Epithelial cell of prostate (primary cell): ENCODE results near the gene SYNGR1.
"Not testable (repeated sequence)": the region's sequence is repeated elsewhere in the genome, so short reads cannot be mapped to it uniquely, and the experiment has no call there.

Source experiments
- DNase-seq: peaks from one replicate; pipeline ENCODE4 v3.0.0-alpha.2; 2011; ENCODE audit warnings: low read depth, low spot score
- H3K27ac ChIP-seq: fragments of 450-650 bp; 2 replicates; pipeline ENCODE4 v1.5.1; 2017; ENCODE audit warnings: mild to moderate bottlenecking

SYNGR1 gene

DNA sequence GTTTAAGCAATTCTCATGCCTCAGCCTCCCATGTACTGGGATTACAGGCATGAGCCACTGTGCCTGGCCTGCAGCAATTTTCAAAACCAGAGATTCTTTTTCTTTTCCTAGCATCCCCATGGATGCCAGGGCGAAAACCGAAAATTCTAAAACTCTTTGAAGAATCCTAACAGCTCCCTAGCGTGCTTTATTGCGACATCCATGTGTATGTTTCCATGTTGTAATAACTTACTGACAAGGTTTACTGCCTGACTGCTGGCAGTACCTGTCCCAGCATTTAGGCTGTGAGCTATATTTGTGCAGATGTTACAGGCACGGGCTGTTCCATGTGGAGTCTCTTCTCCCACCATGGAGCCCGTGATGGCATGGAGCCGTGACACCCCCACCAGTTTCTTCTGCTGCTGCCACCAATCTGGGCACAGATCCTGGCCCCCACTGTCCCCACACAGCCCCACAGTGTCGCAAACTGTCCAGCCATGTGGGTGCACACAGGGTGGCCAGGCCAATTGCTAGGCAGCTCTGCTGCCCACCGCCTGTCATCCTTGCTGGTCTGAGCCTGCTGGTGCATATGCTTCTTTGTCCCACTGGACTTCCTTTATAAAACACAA is 42.7 kb downstream of the SYNGR1 start:
- no peak overlapping the region for H3K27ac ChIP-seq
- DNase-seq, result no peak

DNA sequence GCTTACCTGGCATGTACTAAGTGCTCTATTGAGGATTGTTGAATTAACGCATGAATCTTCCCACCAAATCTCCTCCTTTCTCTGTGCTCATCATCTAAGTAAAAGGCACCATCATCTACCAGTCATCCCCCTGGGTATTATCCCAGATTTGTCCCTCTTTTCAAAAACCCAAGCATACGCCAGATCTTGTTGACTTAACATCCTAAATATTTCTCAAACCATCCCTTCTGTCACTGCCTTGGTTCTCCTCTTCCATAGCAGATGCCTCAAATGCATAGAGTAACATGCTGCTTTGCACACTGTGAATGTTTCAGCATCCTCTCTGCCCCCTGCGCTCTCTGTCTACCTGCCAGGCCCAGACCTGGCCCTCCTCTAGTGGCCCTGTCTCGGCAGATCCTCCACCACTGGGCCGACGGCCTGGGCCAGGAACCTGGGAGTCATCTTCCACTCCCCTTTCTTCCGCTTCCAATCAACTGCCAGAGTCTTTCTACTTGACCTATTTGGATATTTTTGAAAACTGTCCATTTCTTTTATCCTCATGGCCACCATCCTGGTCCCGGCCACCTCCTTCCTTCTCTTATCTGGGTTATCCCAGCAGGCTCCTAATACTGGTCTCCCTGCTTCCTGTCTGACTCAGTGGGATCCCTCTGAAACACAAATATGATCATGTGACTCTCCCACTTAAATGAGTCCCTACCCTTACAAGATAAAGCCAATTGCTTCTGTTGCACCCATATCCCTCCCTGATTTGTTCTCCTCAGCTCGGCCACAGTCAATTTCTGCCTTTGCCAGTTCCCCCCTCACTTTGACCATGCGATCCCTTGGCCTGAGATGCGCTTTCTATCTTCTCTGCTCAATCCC is 46.4 kb downstream of the SYNGR1 start:
- DNase-seq, result no peak
- no peak overlapping the region for H3K27ac ChIP-seq

DNA sequence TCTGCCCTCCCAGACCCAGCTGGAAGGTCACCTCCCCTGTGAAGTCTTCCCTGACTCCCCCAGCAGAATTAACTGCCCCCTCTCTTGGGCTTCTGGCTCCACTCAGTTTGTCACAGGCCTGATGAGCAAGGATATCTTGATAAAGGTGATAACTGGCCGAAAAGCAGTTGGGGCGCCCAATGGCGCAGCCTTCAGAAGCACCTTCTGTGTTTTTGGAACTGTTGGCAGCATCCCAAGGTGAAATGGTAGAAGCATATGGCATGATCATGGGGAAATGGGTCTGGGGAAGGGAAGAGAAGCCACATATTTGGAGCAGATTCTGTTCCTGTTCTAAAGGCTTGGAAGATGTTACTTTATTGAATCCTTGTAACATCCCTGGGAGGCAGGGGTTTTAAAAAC is 47.0 kb downstream of the SYNGR1 start:
- no peak overlapping the region for H3K27ac ChIP-seq
- no peak for DNase-seq

DNA sequence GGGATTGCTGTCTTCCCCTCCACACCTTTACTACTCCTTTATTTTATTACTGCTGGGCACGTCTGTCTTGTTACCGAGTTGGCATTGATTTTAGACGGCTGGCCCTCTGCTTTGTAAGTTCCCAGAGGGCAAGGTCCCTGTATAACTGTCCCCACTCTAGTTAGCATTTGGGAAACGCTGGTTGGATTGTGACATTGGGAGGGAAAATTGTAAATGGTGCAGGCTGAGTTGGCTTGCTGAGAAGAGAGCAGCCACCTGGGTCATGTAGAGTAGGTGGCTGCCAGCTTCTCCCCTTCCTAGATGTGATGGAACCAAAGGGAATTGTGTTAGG is 51.5 kb downstream of the SYNGR1 start:
- DNase-seq, result no peak
- no peak overlapping the region for H3K27ac ChIP-seq

DNA sequence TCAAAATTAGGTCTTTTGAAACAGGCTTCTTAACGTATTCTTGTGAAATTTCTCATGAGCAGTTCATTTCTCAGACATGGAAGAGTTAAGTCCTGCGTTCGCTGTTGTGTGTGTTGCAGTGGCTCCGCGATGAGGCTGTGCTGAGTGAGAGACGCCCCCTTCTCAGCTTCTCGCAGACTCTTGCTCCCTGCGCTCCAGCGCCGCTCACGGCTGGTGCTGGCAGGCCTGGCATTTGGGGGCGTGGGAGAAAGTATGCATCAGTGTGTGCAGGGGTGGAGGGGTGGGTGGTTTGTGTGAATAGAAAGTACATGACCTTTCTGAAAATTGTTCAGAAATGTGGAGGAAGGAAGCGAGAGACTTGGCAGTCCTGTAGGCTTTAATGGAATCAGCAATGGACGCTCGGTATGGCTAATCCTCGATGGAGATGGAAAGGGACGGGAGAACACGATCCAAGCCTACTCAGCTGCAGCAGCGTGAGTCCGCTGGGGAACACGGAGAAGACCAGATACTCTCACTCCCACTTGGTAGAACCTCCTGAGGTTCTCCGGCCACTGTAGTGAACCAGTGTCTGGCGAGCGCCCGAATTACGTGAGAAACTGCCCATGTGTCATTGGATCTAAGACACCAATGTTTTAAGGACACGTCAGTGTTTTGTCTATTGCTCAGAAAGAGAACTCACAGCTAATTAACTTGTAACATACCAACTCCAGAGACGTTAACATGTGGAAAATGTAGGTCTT is 55.7 kb downstream of the SYNGR1 start:
- no peak for DNase-seq
- no peak overlapping the region for H3K27ac ChIP-seq

DNA sequence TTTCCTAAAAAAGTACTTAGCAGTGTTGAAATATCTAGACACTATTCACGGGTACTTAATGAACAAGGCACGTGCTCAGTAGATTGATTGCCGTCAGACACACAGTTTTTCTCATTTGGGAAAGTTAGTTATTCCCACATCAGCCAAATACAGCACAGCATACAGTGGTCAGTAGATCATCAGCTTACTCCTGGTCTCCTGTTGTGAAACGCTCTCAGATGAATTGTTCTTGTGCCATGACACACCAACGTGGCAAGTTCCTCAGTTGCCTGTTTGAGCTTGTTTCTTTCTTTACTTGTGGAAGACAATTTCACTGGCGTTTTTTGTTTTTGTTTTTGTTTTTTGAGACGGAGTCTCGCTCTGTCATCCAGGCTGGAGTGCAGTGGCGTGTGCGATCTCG is 58.4 kb downstream of the SYNGR1 start:
- peak overlapping the region; percentile 21 for H3K27ac ChIP-seq
- DNase-seq, result peak; percentile 39

DNA sequence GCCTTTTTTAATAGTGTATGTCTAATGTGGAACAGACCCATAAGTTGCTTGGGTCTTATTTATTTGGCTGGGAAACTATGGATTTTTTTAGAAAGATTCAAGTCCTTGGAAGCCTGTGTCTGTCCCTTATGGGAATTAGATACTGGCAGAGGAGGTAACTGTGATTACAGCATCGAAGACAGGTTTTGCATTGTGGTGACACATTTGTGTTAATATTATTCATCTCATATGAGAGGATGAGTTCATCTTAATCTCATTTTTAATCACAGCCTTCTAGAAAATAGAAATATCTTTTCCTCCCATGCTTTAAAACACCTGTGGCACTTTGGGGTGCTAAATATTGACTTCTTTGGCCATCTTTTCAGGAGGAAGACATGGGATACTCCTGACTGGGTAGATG is 59.0 kb downstream of the SYNGR1 start:
- no peak for DNase-seq
- H3K27ac ChIP-seq, result peak overlapping the region; percentile 21

DNA sequence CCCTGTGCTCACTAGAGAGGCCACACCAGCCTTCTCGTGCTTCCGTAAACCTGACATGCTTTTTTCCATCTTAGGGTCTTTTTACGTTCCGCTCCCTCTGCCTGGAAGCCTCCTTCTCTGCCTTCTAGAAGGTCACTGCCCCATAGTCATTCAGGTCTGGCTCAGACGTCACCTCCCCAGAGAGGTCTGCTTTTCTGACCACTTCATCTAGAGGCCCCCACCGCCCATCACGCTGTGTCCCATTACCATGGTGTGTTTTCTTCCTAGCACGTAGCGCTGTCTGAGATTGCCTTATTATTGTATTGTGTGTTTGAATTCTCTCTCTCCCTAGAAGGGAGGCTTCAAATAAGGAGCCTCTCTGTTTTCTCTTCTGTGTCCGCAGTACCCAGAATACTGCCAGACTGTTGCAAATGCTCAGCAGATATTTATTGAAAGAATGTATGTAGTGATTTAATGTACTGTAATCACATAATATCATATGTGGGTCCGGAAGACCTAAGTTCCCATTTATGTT is 59.8 kb downstream of the SYNGR1 start:
- no peak overlapping the region for H3K27ac ChIP-seq
- no peak for DNase-seq

DNA sequence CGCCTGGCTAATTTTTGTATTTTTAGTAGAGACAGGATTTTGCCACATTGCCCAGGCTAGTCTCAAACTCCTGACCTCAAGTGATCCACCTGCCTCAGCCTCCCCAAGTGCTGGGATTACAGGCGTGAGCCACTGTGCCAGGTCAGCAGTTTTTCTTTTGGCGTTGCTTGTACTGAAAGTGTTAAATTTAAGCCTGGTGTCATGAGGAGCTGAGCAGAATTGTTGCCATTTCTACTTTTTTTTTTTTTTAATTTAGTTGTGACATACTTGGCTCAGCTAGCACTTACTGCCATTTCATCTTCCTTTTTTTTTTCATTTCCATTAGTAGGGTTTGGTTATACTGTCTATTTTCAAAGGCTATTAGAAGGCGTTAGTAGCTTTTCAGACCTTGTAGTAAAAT is 60.5 kb downstream of the SYNGR1 start:
- no peak for DNase-seq
- H3K27ac ChIP-seq, result no peak overlapping the region

DNA sequence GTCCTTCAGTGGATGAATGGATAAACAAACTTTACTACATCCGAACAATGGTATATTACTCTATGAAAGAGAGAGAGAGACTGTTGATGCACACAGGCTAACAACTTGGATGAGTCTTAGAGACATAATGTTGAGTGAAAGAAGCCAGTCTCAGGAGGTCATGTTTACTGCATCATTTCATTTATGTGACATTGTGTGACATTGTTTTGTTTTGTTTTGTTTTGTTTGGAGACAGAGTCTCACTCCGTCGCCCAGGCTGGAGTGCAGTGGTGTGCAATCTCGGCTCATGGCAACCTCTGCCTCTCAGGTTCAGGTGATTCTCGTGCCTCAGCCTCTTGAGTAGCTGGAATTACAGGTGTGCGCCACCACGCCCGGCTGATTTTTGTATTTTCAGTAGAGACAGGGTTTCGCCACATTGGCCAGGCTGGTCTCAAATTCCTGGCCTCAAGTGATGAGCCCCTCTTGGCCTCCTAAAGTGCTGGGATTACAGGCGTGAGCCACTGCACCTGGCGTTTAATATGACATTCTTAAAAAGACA is 62.1 kb downstream of the SYNGR1 start:
- not testable (repeated sequence) for DNase-seq, H3K27ac ChIP-seq

DNA sequence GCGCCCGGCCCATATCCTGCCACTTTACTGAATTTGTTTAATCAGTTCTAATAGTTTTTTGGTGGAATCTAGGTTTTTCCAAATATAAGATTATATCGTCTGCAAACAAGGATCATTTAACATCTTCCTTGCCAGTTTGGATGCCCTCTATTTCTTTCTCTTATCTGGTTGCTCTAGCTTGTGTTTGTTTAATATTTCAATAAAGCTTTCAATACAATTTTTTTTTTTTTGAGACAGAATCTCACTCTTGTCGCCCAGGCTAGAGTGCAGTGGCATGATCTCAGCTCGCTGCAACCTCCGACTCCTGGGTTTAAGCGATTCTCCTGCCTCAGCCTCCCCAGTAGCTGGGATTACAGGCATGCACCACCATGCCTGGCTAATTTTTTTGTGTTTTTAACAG is 63.4 kb downstream of the SYNGR1 start:
- not testable (repeated sequence) for DNase-seq, H3K27ac ChIP-seq

DNA sequence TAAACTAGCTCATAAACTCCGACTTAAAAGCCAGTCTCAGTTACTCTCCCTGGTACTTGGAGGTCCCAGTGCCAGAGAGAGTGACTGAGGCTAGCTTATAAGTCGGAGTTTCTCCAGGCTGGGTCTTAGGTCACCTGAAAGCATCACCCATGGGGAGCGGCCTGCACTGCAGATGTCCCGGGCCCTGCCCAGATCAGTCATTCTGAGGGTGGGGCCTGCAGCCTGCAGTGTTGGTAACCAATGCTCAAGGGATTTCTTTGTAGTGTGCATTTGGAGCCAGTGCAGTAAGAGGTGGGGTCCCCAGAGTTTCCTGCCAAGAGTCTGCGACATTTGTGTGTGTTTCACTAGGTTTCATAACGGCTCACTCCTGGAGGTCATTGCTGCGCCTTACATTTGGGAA is 64.6 kb downstream of the SYNGR1 start:
- no peak for DNase-seq

DNA sequence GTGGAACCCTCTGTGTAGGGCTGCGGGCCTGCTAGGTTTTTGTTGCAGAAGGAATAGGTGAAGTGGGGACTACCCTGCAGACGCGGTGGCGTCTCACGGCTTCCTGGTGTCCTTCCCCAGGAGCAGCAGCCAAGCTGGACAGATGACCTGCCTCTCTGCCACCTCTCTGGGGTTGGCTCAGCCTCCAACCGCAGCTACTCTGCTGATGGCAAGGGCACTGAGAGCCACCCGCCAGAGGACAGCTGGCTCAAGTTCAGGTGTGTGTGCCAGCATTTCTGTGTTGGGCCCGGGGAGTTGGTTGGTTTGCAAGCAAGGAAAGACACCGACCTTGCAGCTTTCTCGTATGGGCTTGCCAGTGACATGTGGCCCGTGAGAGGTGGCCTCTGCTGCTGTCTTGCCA is 65.1 kb downstream of the SYNGR1 start:
- no peak overlapping the region for H3K27ac ChIP-seq
- no peak for DNase-seq

More for the DNA sequence above, 64.6 kb downstream of the SYNGR1 start:
- H3K27ac ChIP-seq, result no peak overlapping the region

DNA sequence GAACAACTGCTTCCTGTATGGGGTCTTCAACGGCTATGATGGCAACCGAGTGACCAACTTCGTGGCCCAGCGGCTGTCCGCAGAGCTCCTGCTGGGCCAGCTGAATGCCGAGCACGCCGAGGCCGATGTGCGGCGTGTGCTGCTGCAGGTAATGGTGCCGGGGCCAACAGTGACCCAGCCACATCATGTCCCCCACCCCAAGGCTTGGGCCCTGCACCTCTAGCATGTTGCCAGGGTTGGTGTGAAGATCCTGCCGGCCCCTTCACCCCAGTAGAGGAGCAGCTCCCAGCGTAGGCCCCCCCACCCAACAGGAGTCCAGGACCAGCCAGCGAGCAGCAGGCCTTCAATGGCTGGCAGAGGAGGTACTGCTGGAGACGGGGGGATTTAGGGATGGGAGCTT is 65.7 kb downstream of the SYNGR1 start:
- no peak for DNase-seq

DNA sequence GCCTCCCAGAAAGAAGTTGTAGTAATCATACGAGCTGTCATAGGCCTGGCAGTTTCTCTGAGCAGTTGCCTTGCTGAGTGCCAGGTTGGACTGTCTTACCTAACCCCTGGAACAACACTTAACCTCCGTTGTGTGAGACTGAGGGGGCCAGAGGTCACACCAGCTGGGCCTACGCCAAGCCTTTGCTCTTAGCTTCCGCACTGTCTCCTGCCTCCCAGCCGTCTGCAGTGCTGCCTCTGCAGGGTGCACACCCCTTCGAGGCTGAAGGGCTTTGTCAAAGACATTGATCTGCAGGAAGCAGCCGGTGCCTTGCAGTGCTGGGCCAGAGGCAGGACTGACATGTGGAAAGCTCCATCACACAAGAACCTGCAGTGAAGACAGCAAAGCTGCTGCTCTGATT is 66.5 kb downstream of the SYNGR1 start:
- no peak overlapping the region for H3K27ac ChIP-seq
- DNase-seq, result no peak

More for the DNA sequence above, 65.7 kb downstream of the SYNGR1 start:
- H3K27ac ChIP-seq, result no peak overlapping the region

DNA sequence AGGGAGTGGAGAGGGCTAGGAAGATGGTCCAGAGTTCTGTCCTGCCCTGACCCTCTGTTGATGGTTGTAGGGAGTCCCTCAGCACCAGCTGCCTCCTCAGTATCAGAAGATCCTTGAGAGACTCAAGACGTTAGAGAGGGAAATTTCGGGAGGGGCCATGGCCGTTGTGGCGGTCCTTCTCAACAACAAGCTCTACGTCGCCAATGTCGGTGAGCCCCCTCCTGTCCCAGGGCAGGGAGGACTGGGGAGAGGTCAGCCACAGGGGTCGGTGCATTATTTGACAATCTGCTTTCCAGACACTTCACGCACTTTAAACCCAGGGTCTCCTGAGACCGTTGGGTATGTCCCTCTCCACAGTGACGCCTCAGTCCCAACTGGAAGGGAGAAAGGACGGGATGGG is 67.8 kb downstream of the SYNGR1 start:
- DNase-seq, result no peak
- H3K27ac ChIP-seq, result no peak overlapping the region

DNA sequence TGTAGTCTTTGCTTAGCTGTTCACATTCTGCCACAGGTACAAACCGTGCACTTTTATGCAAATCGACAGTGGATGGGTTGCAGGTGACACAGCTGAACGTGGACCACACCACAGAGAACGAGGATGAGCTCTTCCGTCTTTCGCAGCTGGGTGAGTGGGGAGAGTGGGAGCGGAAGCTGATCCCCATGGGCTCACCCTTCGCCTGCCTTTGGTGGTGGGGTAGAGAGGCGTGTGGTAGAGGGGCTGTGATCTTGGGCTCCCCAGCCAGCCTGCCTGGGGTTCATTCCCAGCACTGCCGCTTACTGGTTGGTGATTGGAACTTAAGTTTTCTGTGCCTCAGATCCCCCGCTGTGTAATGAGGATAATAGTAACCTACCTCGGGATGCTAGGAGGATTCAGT is 68.9 kb downstream of the SYNGR1 start:
- H3K27ac ChIP-seq, result no peak overlapping the region
- DNase-seq, result no peak

DNA sequence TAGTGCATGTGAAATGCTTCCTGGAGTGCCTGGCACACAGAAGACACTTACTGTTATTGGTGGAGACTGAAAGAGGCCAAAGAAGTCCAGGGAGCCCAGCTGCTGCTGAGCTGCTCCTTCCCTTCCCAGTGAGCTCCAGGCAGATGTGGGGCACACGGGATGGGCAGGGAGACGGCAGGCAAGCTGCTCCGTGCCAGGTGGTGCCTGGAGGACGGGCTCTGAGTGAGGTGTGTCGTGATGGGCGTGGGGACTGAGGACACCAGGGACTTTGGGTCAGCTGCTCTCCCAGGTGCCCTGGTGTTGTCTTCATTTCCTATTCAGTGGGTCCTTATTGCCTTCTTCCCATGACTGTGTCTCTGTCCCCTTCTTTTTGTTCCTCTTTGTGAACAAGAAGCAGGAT is 69.3 kb downstream of the SYNGR1 start:
- no peak overlapping the region for H3K27ac ChIP-seq
- DNase-seq, result no peak

DNA sequence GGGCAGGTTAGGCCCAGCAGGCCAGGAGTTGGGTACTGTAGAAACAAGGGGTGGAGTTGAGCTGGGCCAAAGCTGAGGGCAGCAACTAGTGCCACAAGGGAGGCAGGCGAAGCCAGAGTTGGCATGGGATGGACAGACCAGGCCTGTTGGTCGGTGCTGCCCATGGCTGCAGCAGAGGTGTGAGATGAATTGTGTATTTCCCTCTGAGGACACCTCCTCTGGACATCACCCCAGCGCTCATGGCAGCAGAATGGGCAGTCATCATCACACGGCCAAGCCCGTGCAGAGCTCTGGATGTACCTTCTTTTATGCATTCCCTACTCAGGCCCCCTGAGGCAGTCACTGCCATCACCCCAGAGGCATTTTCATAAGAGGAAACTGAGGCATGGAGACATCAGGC is 70.1 kb downstream of the SYNGR1 start:
- H3K27ac ChIP-seq, result no peak overlapping the region
- no peak for DNase-seq

DNA sequence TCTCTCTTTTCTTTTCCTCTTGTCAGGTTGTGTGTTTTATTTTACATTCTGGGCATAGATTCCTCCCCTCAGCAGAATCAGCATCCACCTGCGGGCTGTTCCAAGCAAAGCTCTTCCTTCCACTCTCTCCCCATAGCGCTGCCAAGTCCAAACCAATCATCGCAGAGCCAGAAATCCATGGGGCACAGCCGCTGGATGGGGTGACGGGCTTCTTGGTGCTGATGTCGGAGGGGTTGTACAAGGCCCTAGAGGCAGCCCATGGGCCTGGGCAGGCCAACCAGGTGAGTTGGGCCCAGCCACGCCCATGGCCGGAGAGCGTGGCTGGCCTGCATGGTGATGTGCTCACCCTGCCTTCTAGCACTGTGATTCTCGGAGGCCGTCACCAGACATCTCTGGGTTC is 71.9 kb downstream of the SYNGR1 start:
- no peak overlapping the region for H3K27ac ChIP-seq
- DNase-seq, result no peak

DNA sequence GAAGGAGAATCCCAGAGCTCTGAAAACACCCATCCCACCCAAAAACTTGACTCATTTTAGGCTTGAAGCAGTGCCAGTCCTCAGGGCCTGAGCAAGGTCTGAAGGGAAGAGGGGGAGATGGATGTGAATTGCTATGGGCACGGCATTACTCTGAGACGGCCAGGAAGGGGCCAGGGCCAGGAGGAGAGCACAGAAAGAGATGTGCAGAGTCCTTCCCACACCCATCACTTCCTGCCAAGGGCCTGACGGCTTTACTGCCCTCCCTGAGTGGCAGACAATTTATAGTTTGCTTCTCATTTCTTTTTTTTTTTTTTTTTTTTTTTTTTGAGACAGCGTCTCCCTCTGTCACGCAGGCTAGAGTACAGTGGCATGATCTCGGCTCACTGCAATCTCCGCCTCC is 72.3 kb downstream of the SYNGR1 start:
- H3K27ac ChIP-seq, result no peak overlapping the region
- DNase-seq, result no peak
